Measurements from ENCODE around the gene UQCRC2. TPM values are rescaled to one million over a fixed set of nuclear protein-coding genes. Genes with fewer than 3 reads are reported as not detected.

The UQCRC2 gene
- total and polyA plus RNA-seq, 10 of the 15 experiments (the other 5 are each of a cell fraction or from before 2014, with no cell fraction given) = 256 to 563 (median 327) TPM

- H3K4me2 ChIP-seq (ENCODE audit: control insufficient read depth, insufficient read depth) = no peak overlapping the region
- CTCF ChIA-PET = interaction anchor here (0.7 to 1.6 kb wide), 3 partner anchors 15 to 47 kb away, joined by 3 to 7 read pairs (median 3); no protein-coding TSS in a partner anchor
- POLR2A ChIA-PET = interaction anchor here (1.0 kb wide), 1 partner anchor 22 kb away, joined by 3 read pairs; no protein-coding TSS in a partner anchor
- 0 out of 2 replicates have a peak, but pooled peaks have one; percentile 40 for TF ChIP-seq BACH1 (IDR thresholded peaks at IDR 0.05; ENCODE audit: borderline replicate concordance)
- TF ChIP-seq WRNIP1 (IDR thresholded peaks at IDR 0.05; ENCODE audit: borderline replicate concordance, low read depth, low read length) = no peak
- H3K9me3 ChIP-seq (replicated peaks; ENCODE audit: control insufficient read depth, insufficient read depth, low read length) = no peaks in the 10 kb centered on the region; the same call in none of the 3 replicates
- intact Hi-C loops (cut with micrococcal nuclease; ENCODE audit: unreplicated experiment) (no loop called here), in situ Hi-C loops (cut with MboI) (no loop called here)
- 70% methylated on average over 2 of the region's 2 CpGs for WGBS (ENCODE audit: insufficient coverage, insufficient replicate concordance, low lambda C conversion rate, missing lambda C conversion rate)
- no peak overlapping the region for H3K4me3 ChIP-seq
- H3K27ac ChIP-seq (ENCODE audit: control insufficient read depth, insufficient read depth) = no peak overlapping the region
- DNase-seq (ENCODE audit: low read depth, low spot score) (no peak), FAIRE-seq (no peak), ATAC-seq (no peak)
- BruUV-seq (replicated peaks) = no TSS peak
- peaks cover 2% of the 10 kb centered on the region for H3K79me2 ChIP-seq (ENCODE audit: control insufficient read depth, insufficient read depth, low read length)
- peaks cover 21% of the 10 kb centered on the region for H3K4me1 ChIP-seq (ENCODE audit: control insufficient read depth, insufficient read depth, low read length)
- RAD21 ChIA-PET (ENCODE audit: unreplicated experiment) = interaction anchor here (2.2 kb wide), 1 partner anchor 46 kb away, joined by 7 read pairs; no protein-coding TSS in a partner anchor
- H3K36me3 ChIP-seq (ENCODE audit: control insufficient read depth in 2 of 2, insufficient read depth in 2 of 2, low read length in 1 of 2) = no peaks in the 10 kb centered on the region; a peak in 1 of 4 replicates
- SMC1A ChIA-PET (ENCODE audit: uncharacterized antibody, unreplicated experiment) = interaction anchor here (0.7 to 1.5 kb wide), 5 partner anchors 15 to 46 kb away, joined by 3 read pairs; no protein-coding TSS in a partner anchor
- H4K20me1 ChIP-seq (ENCODE audit: control insufficient read depth, insufficient read depth) = no peaks in the 10 kb centered on the region
- no peak overlapping the region for H3K9ac ChIP-seq (ENCODE audit: control insufficient read depth, insufficient read depth, low read length)
- H2AFZ ChIP-seq (ENCODE audit: control insufficient read depth, low read depth, low read length) = no peak overlapping the region
- H3K27me3 ChIP-seq (replicated peaks in 1 of 2; ENCODE audit: control insufficient read depth in 2 of 2, insufficient read depth in 2 of 2, low read length in 1 of 2) = no peaks in the 10 kb centered on the region
Observed at GRCh38 chr16:22031483-22032083, 78.4 kb downstream of the UQCRC2 start.

Other genes starting within 250 kb of the UQCRC2 start
- 17.7 and 21.0 TPM in 2 replicates for gene NPIPB4, start 95.6 kb upstream of the UQCRC2 start, total RNA-seq (2014; rRNA removed)
- gene NPIPB4, start 95.6 kb upstream of the UQCRC2 start, total RNA-seq (2014; rRNA removed; fragmentation: Illumina TruSeq; extraction: Trizol) = 41.2 and 47.0 TPM in 2 replicates
- gene NPIPB4, start 95.6 kb upstream of the UQCRC2 start, total RNA-seq (2021) = 67.4 and 107 TPM in 2 replicates
- 124 and 130 TPM in 2 replicates for gene NPIPB4, start 95.6 kb upstream of the UQCRC2 start, polyA plus RNA-seq (2011; rRNA removed)
- 45.2 and 52.4 TPM in 2 replicates for gene NPIPB4, start 95.6 kb upstream of the UQCRC2 start, polyA plus RNA-seq (2014; fragmentation: Illumina TruSeq; extraction: Trizol)
- gene NPIPB4, start 95.6 kb upstream of the UQCRC2 start, polyA plus RNA-seq (2014; fragmentation: Nextera tagmentation; extraction: Ambion mirVana) = 1 to 10 TPM; 1.3 to 2.5 TPM
- gene NPIPB4, start 95.6 kb upstream of the UQCRC2 start, polyA plus RNA-seq (2014; rRNA removed) = 38.8 and 40.0 TPM in 2 replicates
- gene NPIPB4, start 95.6 kb upstream of the UQCRC2 start, polyA plus RNA-seq (2016; fragmentation: Nextera tagmentation; extraction: Ambion mirVana) = 10 to 100 TPM; 29.1 to 42.0 TPM
- gene PDZD9, start 47.8 kb downstream of the UQCRC2 start, total RNA-seq (2014; rRNA removed) = not detected in 2 replicates
- gene PDZD9, start 47.8 kb downstream of the UQCRC2 start, total RNA-seq (2014; rRNA removed; fragmentation: Illumina TruSeq; extraction: Trizol) = not detected in 2 replicates
- not detected in 2 replicates for gene PDZD9, start 47.8 kb downstream of the UQCRC2 start, total RNA-seq (2021)
- not detected in 2 replicates for gene PDZD9, start 47.8 kb downstream of the UQCRC2 start, polyA plus RNA-seq (2011; rRNA removed)
- gene PDZD9, start 47.8 kb downstream of the UQCRC2 start, polyA plus RNA-seq (2014; fragmentation: Illumina TruSeq; extraction: Trizol) = not detected in 2 replicates
- gene PDZD9, start 47.8 kb downstream of the UQCRC2 start, polyA plus RNA-seq (2014; fragmentation: Nextera tagmentation; extraction: Ambion mirVana) = under 1 TPM; 0.07 to 0.13 TPM
- gene PDZD9, start 47.8 kb downstream of the UQCRC2 start, polyA plus RNA-seq (2014; rRNA removed) = not detected in 2 replicates
- gene PDZD9, start 47.8 kb downstream of the UQCRC2 start, polyA plus RNA-seq (2016; fragmentation: Nextera tagmentation; extraction: Ambion mirVana) = under 1 TPM in 1 of 2 experiments, not detected in 1; 0.15 TPM
- 16.6 and 19.5 TPM in 2 replicates for gene MOSMO, start 54.8 kb downstream of the UQCRC2 start, total RNA-seq (2014; rRNA removed)
- gene MOSMO, start 54.8 kb downstream of the UQCRC2 start, total RNA-seq (2014; rRNA removed; fragmentation: Illumina TruSeq; extraction: Trizol) = 15.4 and 18.9 TPM in 2 replicates
- 10.0 and 10.9 TPM in 2 replicates for gene MOSMO, start 54.8 kb downstream of the UQCRC2 start, total RNA-seq (2021)
- gene MOSMO, start 54.8 kb downstream of the UQCRC2 start, polyA plus RNA-seq (2011; rRNA removed) = 26.7 and 32.7 TPM in 2 replicates
- gene MOSMO, start 54.8 kb downstream of the UQCRC2 start, polyA plus RNA-seq (2014; fragmentation: Illumina TruSeq; extraction: Trizol) = 20.8 and 22.8 TPM in 2 replicates
- 1 to 10 TPM; 2.2 to 7.3 TPM for gene MOSMO, start 54.8 kb downstream of the UQCRC2 start, polyA plus RNA-seq (2014; fragmentation: Nextera tagmentation; extraction: Ambion mirVana)
- 13.4 and 13.5 TPM in 2 replicates for gene MOSMO, start 54.8 kb downstream of the UQCRC2 start, polyA plus RNA-seq (2014; rRNA removed)
- gene MOSMO, start 54.8 kb downstream of the UQCRC2 start, polyA plus RNA-seq (2016; fragmentation: Nextera tagmentation; extraction: Ambion mirVana) = 1 to 10 TPM; 1.7 to 2.5 TPM
- not detected in 2 replicates for gene VWA3A, start 139.2 kb downstream of the UQCRC2 start, total RNA-seq (2014; rRNA removed)
- not detected in 2 replicates for gene VWA3A, start 139.2 kb downstream of the UQCRC2 start, total RNA-seq (2014; rRNA removed; fragmentation: Illumina TruSeq; extraction: Trizol)
- not detected in 2 replicates for gene VWA3A, start 139.2 kb downstream of the UQCRC2 start, total RNA-seq (2021)
- gene VWA3A, start 139.2 kb downstream of the UQCRC2 start, polyA plus RNA-seq (2011; rRNA removed) = 0.01 and 0.03 TPM in 2 replicates
- gene VWA3A, start 139.2 kb downstream of the UQCRC2 start, polyA plus RNA-seq (2014; fragmentation: Illumina TruSeq; extraction: Trizol) = not detected in 2 replicates
- gene VWA3A, start 139.2 kb downstream of the UQCRC2 start, polyA plus RNA-seq (2014; fragmentation: Nextera tagmentation; extraction: Ambion mirVana) = not detected
- gene VWA3A, start 139.2 kb downstream of the UQCRC2 start, polyA plus RNA-seq (2014; rRNA removed) = not detected in 2 replicates
- gene VWA3A, start 139.2 kb downstream of the UQCRC2 start, polyA plus RNA-seq (2016; fragmentation: Nextera tagmentation; extraction: Ambion mirVana) = not detected
- not detected in 2 replicates for gene SDR42E2, start 209.1 kb downstream of the UQCRC2 start, total RNA-seq (2014; rRNA removed)
- 0.05 TPM in 1 of 2 replicates, not detected in the other for gene SDR42E2, start 209.1 kb downstream of the UQCRC2 start, total RNA-seq (2014; rRNA removed; fragmentation: Illumina TruSeq; extraction: Trizol)
- not detected in 2 replicates for gene SDR42E2, start 209.1 kb downstream of the UQCRC2 start, total RNA-seq (2021)
- 0.06 and 0.07 TPM in 2 replicates for gene SDR42E2, start 209.1 kb downstream of the UQCRC2 start, polyA plus RNA-seq (2011; rRNA removed)
- gene SDR42E2, start 209.1 kb downstream of the UQCRC2 start, polyA plus RNA-seq (2014; fragmentation: Illumina TruSeq; extraction: Trizol) = 0.01 TPM in 1 of 2 replicates, not detected in the other
- under 1 TPM; 0.05 to 0.09 TPM for gene SDR42E2, start 209.1 kb downstream of the UQCRC2 start, polyA plus RNA-seq (2014; fragmentation: Nextera tagmentation; extraction: Ambion mirVana)
- gene SDR42E2, start 209.1 kb downstream of the UQCRC2 start, polyA plus RNA-seq (2014; rRNA removed) = not detected in 2 replicates
- gene SDR42E2, start 209.1 kb downstream of the UQCRC2 start, polyA plus RNA-seq (2016; fragmentation: Nextera tagmentation; extraction: Ambion mirVana) = under 1 TPM; 0.09 TPM